Measurements from ENCODE around the gene TRPM4. TPM values are rescaled to one million over a fixed set of nuclear protein-coding genes. Genes with fewer than 3 reads are reported as not detected.

Gene TRPM4
- polyA plus RNA-seq, 1 donor (not counting 4 experiments of a cell fraction or from before 2014, with no cell fraction given): 16.1 TPM

DNA sequence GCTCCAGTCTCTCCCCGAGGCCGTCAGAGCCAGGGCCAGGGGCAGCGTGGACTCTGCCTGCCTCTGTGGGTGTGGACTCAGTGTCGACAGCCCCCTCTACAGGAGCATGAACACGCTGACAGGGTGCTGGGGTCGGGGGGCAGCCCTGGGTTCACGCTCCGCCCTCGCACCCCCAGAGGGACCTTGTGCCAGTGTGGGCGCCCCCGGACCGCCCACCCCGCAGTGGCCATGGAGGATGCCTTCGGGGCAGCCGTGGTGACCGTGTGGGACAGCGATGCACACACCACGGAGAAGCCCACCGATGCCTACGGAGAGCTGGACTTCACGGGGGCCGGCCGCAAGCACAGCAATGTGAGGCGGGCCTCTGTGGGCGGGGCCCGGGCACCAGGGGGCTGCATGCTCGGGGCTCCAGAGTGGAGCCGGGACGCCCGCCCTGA, 8.3 kb downstream of the TRPM4 start:
- no peak overlapping the region for H3K9ac ChIP-seq (ENCODE audit: control insufficient read depth, extremely low read depth, insufficient read depth, low read length)

DNA sequence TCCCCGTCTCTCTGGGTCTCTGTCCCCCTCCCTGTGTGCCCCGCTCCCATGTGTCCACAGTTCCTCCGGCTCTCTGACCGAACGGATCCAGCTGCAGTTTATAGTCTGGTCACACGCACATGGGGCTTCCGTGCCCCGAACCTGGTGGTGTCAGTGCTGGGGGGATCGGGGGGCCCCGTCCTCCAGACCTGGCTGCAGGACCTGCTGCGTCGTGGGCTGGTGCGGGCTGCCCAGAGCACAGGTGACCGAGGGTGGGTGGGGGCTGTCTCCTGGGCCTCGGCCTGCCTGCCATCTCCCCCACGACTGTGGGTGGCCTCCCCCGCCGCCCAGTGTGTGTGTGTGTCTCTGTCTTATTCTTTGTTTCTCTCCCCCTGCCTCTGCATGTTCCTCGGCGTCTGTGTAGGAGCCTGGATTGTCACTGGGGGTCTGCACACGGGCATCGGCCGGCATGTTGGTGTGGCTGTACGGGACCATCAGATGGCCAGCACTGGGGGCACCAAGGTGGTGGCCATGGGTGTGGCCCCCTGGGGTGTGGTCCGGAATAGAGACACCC, 10.3 kb downstream of the TRPM4 start:
- no peaks in the 10 kb centered on the region for H3K9me3 ChIP-seq (ENCODE audit: control insufficient read depth, low read depth, low read length)
- dilution Hi-C loops (cut with MboI; ENCODE audit: extremely low pct_ligation_motif_present, low sequenced_read_pairs): no loop called here
- H3K9me1 ChIP-seq (ENCODE audit: control insufficient read depth, extremely low read depth, insufficient read depth, low read length): no peaks in the 10 kb centered on the region
- peaks cover 10 to 36% of the 10 kb centered on the region in 2 experiments for H3K36me3 ChIP-seq (ENCODE audit: control insufficient read depth in 2 of 2, extremely low read depth in 1 of 2, insufficient read depth in 2 of 2, low read length in 2 of 2)
- H3K9ac ChIP-seq (ENCODE audit: control insufficient read depth, extremely low read depth, insufficient read depth, low read length): no peak overlapping the region
- H4K20me1 ChIP-seq (ENCODE audit: control insufficient read depth, extremely low read depth, insufficient read depth, low read length): peaks cover 3% of the 10 kb centered on the region
- no peaks in the 10 kb centered on the region for H3K79me2 ChIP-seq (ENCODE audit: control insufficient read depth, insufficient read depth, low read length)
- DNase-seq (ENCODE audit: low read depth, low spot score) (no peak), FAIRE-seq (no peak)
- H3K4me1 ChIP-seq (ENCODE audit: control insufficient read depth, extremely low read depth, insufficient read depth, low read length): no peaks in the 10 kb centered on the region
- TF ChIP-seq, protein P1, sequence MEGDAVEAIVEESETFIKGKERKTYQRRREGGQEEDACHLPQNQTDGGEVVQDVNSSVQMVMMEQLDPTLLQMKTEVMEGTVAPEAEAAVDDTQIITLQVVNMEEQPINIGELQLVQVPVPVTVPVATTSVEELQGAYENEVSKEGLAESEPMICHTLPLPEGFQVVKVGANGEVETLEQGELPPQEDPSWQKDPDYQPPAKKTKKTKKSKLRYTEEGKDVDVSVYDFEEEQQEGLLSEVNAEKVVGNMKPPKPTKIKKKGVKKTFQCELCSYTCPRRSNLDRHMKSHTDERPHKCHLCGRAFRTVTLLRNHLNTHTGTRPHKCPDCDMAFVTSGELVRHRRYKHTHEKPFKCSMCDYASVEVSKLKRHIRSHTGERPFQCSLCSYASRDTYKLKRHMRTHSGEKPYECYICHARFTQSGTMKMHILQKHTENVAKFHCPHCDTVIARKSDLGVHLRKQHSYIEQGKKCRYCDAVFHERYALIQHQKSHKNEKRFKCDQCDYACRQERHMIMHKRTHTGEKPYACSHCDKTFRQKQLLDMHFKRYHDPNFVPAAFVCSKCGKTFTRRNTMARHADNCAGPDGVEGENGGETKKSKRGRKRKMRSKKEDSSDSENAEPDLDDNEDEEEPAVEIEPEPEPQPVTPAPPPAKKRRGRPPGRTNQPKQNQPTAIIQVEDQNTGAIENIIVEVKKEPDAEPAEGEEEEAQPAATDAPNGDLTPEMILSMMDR (optimal IDR thresholded peaks at IDR 0.05 in 1 of 3, IDR thresholded peaks at IDR 0.05 in 1 of 3, conservative IDR thresholded peaks at IDR 0.05 in 1 of 3; ENCODE audit: extremely low read depth in 1 of 3, insufficient read depth in 2 of 3, low read length in 3 of 3): no peak
- no peak for TF ChIP-seq EZH2 (IDR thresholded peaks at IDR 0.05; ENCODE audit: low read length)
- H3K4me2 ChIP-seq (ENCODE audit: control insufficient read depth, extremely low read depth, insufficient read depth, low read depth, low read length): no peak overlapping the region
- no peaks in the 10 kb centered on the region for H3K27me3 ChIP-seq (ENCODE audit: control insufficient read depth, extremely low read depth, insufficient read depth, low read length)
- H3K27ac ChIP-seq (ENCODE audit: control insufficient read depth, insufficient read depth, low read length): no peak overlapping the region
- no peak overlapping the region for H3K4me3 ChIP-seq (ENCODE audit: control insufficient read depth in 2 of 3, extremely low read depth in 1 of 3, insufficient read depth in 2 of 3, low read depth in 1 of 3, low read length in 3 of 3)
- no peak overlapping the region for H2AFZ ChIP-seq (ENCODE audit: control insufficient read depth, low read length)

More for the DNA sequence above, 8.3 kb downstream of the TRPM4 start:
- FAIRE-seq (no peak), DNase-seq (ENCODE audit: low read depth, low spot score) (no peak)
- H3K4me2 ChIP-seq (ENCODE audit: control insufficient read depth, extremely low read depth, insufficient read depth, low read depth, low read length): no peak overlapping the region
- H3K27me3 ChIP-seq (ENCODE audit: control insufficient read depth, extremely low read depth, insufficient read depth, low read length): no peaks in the 10 kb centered on the region
- H3K36me3 ChIP-seq (ENCODE audit: control insufficient read depth in 2 of 2, extremely low read depth in 1 of 2, insufficient read depth in 2 of 2, low read length in 2 of 2): peaks cover 0 to 21% of the 10 kb centered on the region in 2 experiments
- no peak overlapping the region for H3K4me3 ChIP-seq (ENCODE audit: control insufficient read depth in 2 of 3, extremely low read depth in 1 of 3, insufficient read depth in 2 of 3, low read depth in 1 of 3, low read length in 3 of 3)
- no peaks in the 10 kb centered on the region for H3K9me3 ChIP-seq (ENCODE audit: control insufficient read depth, low read depth, low read length)
- H3K9me1 ChIP-seq (ENCODE audit: control insufficient read depth, extremely low read depth, insufficient read depth, low read length): no peaks in the 10 kb centered on the region
- H3K4me1 ChIP-seq (ENCODE audit: control insufficient read depth, extremely low read depth, insufficient read depth, low read length): no peaks in the 10 kb centered on the region
- H2AFZ ChIP-seq (ENCODE audit: control insufficient read depth, low read length): no peak overlapping the region
- H4K20me1 ChIP-seq (ENCODE audit: control insufficient read depth, extremely low read depth, insufficient read depth, low read length): peaks cover 3% of the 10 kb centered on the region
- TF ChIP-seq, protein P1 (optimal IDR thresholded peaks at IDR 0.05 in 1 of 3, IDR thresholded peaks at IDR 0.05 in 1 of 3, conservative IDR thresholded peaks at IDR 0.05 in 1 of 3; ENCODE audit: extremely low read depth in 1 of 3, insufficient read depth in 2 of 3, low read length in 3 of 3): no peak
- no peak for TF ChIP-seq EZH2 (IDR thresholded peaks at IDR 0.05; ENCODE audit: low read length)
- dilution Hi-C loops (cut with MboI; ENCODE audit: extremely low pct_ligation_motif_present, low sequenced_read_pairs): no loop called here
- no peak overlapping the region for H3K27ac ChIP-seq (ENCODE audit: control insufficient read depth, insufficient read depth, low read length)
- no peaks in the 10 kb centered on the region for H3K79me2 ChIP-seq (ENCODE audit: control insufficient read depth, insufficient read depth, low read length)
